ENCODE measurements around the gene MN1.

The MN1 gene

DNA sequence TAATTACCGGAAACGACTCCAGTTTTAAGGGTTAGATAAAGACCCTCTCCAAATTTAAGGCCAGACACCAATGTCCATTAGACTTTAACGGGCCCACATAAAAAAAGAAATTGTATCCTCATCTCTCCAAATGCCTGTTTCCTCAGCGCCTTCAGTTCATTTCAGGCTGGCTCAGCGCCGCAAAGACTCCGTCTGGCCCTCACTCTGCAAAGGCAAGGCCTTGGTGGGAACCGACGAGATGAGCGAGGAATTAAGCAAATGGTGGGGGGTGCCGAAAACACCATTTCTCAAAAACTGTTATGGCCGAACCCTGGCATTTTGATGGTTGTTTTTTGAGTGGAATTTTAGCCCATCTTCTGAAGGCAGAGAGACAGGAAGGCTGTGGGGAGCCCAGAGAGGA is 15.7 kb downstream of the MN1 start:
- no peak overlapping the region for H3K4me3 ChIP-seq (ENCODE audit: low read depth, low read length)
- TF ChIP-seq POLR2A (IDR thresholded peaks at IDR 0.05; ENCODE audit: extremely low read depth, insufficient read length) (no peak), MYC (IDR thresholded peaks at IDR 0.05; ENCODE audit: low read depth, low read length) (no peak)
- no peak for DNase-seq (ENCODE audit: low read depth)

DNA sequence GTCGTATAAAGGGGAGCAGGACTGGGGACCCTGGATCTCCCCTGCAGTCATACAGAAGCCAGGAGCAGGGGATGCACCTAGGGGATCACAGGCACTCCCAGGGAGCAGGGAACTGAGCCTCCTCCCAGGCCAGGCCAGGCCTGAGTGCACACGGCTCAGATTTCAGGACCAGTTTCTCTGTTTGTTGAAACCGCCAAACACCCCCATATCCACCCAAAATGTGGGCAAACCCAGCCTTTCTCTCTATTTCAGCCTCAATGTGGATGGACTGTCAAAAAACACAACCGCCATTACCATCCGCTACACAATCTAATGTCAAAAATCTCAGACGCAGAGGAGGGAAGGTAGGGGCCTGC is 17.5 kb downstream of the MN1 start:
- DNase-seq (ENCODE audit: low read depth), result no peak
- H3K4me3 ChIP-seq (ENCODE audit: low read depth, low read length), result no peak overlapping the region
- TF ChIP-seq MYC (IDR thresholded peaks at IDR 0.05; ENCODE audit: low read depth, low read length) (no peak), MAX (IDR thresholded peaks at IDR 0.05; ENCODE audit: low read depth, low read length) (no peak), CTCF (IDR thresholded peaks at IDR 0.05; ENCODE audit: low read depth, low read length) (no peak), POLR2A (IDR thresholded peaks at IDR 0.05; ENCODE audit: extremely low read depth, insufficient read length) (no peak)

GRCh38 chr22:27783436-27784119 is 18.0 kb downstream of the MN1 start:
- no peak overlapping the region for H3K4me3 ChIP-seq (ENCODE audit: low read depth, low read length)
- no peak for DNase-seq (ENCODE audit: low read depth)
- TF ChIP-seq MYC (IDR thresholded peaks at IDR 0.05; ENCODE audit: low read depth, low read length) (no peak), POLR2A (IDR thresholded peaks at IDR 0.05; ENCODE audit: extremely low read depth, insufficient read length) (no peak), MAX (IDR thresholded peaks at IDR 0.05; ENCODE audit: low read depth, low read length) (no peak), CTCF (IDR thresholded peaks at IDR 0.05; ENCODE audit: low read depth, low read length) (no peak)

GRCh38 chr22:27782088-27782487 is 19.5 kb downstream of the MN1 start:
- DNase-seq (ENCODE audit: low read depth), result no peak
- no peak overlapping the region for H3K4me3 ChIP-seq (ENCODE audit: low read depth, low read length)
- TF ChIP-seq CTCF (IDR thresholded peaks at IDR 0.05; ENCODE audit: low read depth, low read length) (no peak), MAX (IDR thresholded peaks at IDR 0.05; ENCODE audit: low read depth, low read length) (no peak), POLR2A (IDR thresholded peaks at IDR 0.05; ENCODE audit: extremely low read depth, insufficient read length) (no peak), MYC (IDR thresholded peaks at IDR 0.05; ENCODE audit: low read depth, low read length) (no peak)

- H3K4me3 ChIP-seq (ENCODE audit: low read depth, low read length), result no peak overlapping the region
- no peak for TF ChIP-seq CTCF (IDR thresholded peaks at IDR 0.05; ENCODE audit: low read depth, low read length)
- no peak for TF ChIP-seq MYC (IDR thresholded peaks at IDR 0.05; ENCODE audit: low read depth, low read length)
- no peak for TF ChIP-seq MAX (IDR thresholded peaks at IDR 0.05; ENCODE audit: low read depth, low read length)
- TF ChIP-seq POLR2A (IDR thresholded peaks at IDR 0.05; ENCODE audit: extremely low read depth, insufficient read length), result no peak
- no peak for DNase-seq (ENCODE audit: low read depth)
Measured at GRCh38 chr22:27780161-27780575, 21.4 kb downstream of the MN1 start.

- DNase-seq (ENCODE audit: low read depth), result no peak
- TF ChIP-seq MAX (IDR thresholded peaks at IDR 0.05; ENCODE audit: low read depth, low read length) (no peak), CTCF (IDR thresholded peaks at IDR 0.05; ENCODE audit: low read depth, low read length) (no peak)
- no peak overlapping the region for H3K4me3 ChIP-seq (ENCODE audit: low read depth, low read length)
Measured at GRCh38 chr22:27779643-27780042, 21.9 kb downstream of the MN1 start.

All from NB4 (cell line).